ENCODE measurements around the gene BNC2.

Gene BNC2

GRCh38 chr9:16661816-16662215, 208.7 kb downstream of the BNC2 start:
- Histone ChIP-seq H3K4me2 (ENCODE audit: low read length) (no peak overlapping the region), H3K27me3 (ENCODE audit: control insufficient read depth, insufficient read depth, low read length) (no peaks in the 10 kb centered on the region), H3K36me3 (ENCODE audit: insufficient read depth, low read length) (no peaks in the 10 kb centered on the region), H3K4me3 (ENCODE audit: low read length) (no peak overlapping the region), H3K9me3 (replicated peaks; ENCODE audit: low read length) (no peaks in the 10 kb centered on the region), H3K4me1 (ENCODE audit: control insufficient read depth, insufficient read depth, low read length) (no peaks in the 10 kb centered on the region), H3K9ac (ENCODE audit: low read depth, low read length) (no peak overlapping the region)

- no peak overlapping the region for H3K4me2 ChIP-seq (ENCODE audit: low read length)
- H3K36me3 ChIP-seq (ENCODE audit: insufficient read depth, low read length): no peaks in the 10 kb centered on the region
- no peak overlapping the region for H3K9ac ChIP-seq (ENCODE audit: low read depth, low read length)
- no peaks in the 10 kb centered on the region for H3K27me3 ChIP-seq (ENCODE audit: control insufficient read depth, insufficient read depth, low read length)
- H3K4me3 ChIP-seq (ENCODE audit: low read length): no peak overlapping the region
- no peaks in the 10 kb centered on the region for H3K4me1 ChIP-seq (ENCODE audit: control insufficient read depth, insufficient read depth, low read length)
- no peaks in the 10 kb centered on the region for H3K9me3 ChIP-seq (replicated peaks; ENCODE audit: low read length)
These were observed 211.4 kb downstream of the BNC2 start for GRCh38 chr9:16659096-16659495.

- H3K9me3 ChIP-seq (replicated peaks; ENCODE audit: low read length): no peaks in the 10 kb centered on the region
- H3K9ac ChIP-seq (ENCODE audit: low read depth, low read length): no peak overlapping the region
- peaks cover 3% of the 10 kb centered on the region for H3K36me3 ChIP-seq (ENCODE audit: insufficient read depth, low read length)
- no peak overlapping the region for H3K4me3 ChIP-seq (ENCODE audit: low read length)
- H3K4me2 ChIP-seq (ENCODE audit: low read length): no peak overlapping the region
- H3K27me3 ChIP-seq (ENCODE audit: control insufficient read depth, insufficient read depth, low read length): no peaks in the 10 kb centered on the region
- H3K4me1 ChIP-seq (ENCODE audit: control insufficient read depth, insufficient read depth, low read length): no peaks in the 10 kb centered on the region
These were observed 213.9 kb downstream of the BNC2 start for GRCh38 chr9:16656432-16657169.

- Histone ChIP-seq H3K9ac (ENCODE audit: low read depth, low read length) (no peak overlapping the region), H3K4me2 (ENCODE audit: low read length) (no peak overlapping the region), H3K9me3 (replicated peaks; ENCODE audit: low read length) (no peaks in the 10 kb centered on the region), H3K4me1 (ENCODE audit: control insufficient read depth, insufficient read depth, low read length) (no peaks in the 10 kb centered on the region), H3K4me3 (ENCODE audit: low read length) (no peak overlapping the region), H3K27me3 (ENCODE audit: control insufficient read depth, insufficient read depth, low read length) (no peaks in the 10 kb centered on the region), H3K36me3 (ENCODE audit: insufficient read depth, low read length) (peaks cover 3% of the 10 kb centered on the region)
These were observed 215.8 kb downstream of the BNC2 start for GRCh38 chr9:16654596-16655126.

GRCh38 chr9:16653491-16654399, 216.7 kb downstream of the BNC2 start:
- H3K9me3 ChIP-seq (replicated peaks; ENCODE audit: low read length): no peaks in the 10 kb centered on the region
- H3K36me3 ChIP-seq (ENCODE audit: insufficient read depth, low read length): peaks cover 3% of the 10 kb centered on the region
- H3K4me1 ChIP-seq (ENCODE audit: control insufficient read depth, insufficient read depth, low read length): no peaks in the 10 kb centered on the region
- no peaks in the 10 kb centered on the region for H3K27me3 ChIP-seq (ENCODE audit: control insufficient read depth, insufficient read depth, low read length)
- H3K9ac ChIP-seq (ENCODE audit: low read depth, low read length): no peak overlapping the region
- H3K4me3 ChIP-seq (ENCODE audit: low read length): no peak overlapping the region
- H3K4me2 ChIP-seq (ENCODE audit: low read length): no peak overlapping the region

GRCh38 chr9:16652582-16652981, 217.9 kb downstream of the BNC2 start:
- Histone ChIP-seq H3K4me3 (ENCODE audit: low read length) (no peak overlapping the region), H3K9ac (ENCODE audit: low read depth, low read length) (no peak overlapping the region), H3K4me1 (ENCODE audit: control insufficient read depth, insufficient read depth, low read length) (no peaks in the 10 kb centered on the region), H3K27me3 (ENCODE audit: control insufficient read depth, insufficient read depth, low read length) (no peaks in the 10 kb centered on the region), H3K4me2 (ENCODE audit: low read length) (no peak overlapping the region), H3K36me3 (ENCODE audit: insufficient read depth, low read length) (peaks cover 3% of the 10 kb centered on the region), H3K9me3 (replicated peaks; ENCODE audit: low read length) (no peaks in the 10 kb centered on the region)

GRCh38 chr9:16651446-16651964, 219.0 kb downstream of the BNC2 start:
- Histone ChIP-seq H3K27me3 (ENCODE audit: control insufficient read depth, insufficient read depth, low read length) (no peaks in the 10 kb centered on the region), H3K4me1 (ENCODE audit: control insufficient read depth, insufficient read depth, low read length) (no peaks in the 10 kb centered on the region), H3K4me3 (ENCODE audit: low read length) (no peak overlapping the region), H3K4me2 (ENCODE audit: low read length) (no peak overlapping the region), H3K36me3 (ENCODE audit: insufficient read depth, low read length) (peaks cover 3% of the 10 kb centered on the region), H3K9me3 (replicated peaks; ENCODE audit: low read length) (no peaks in the 10 kb centered on the region), H3K9ac (ENCODE audit: low read depth, low read length) (no peak overlapping the region)

- no peaks in the 10 kb centered on the region for H3K36me3 ChIP-seq (ENCODE audit: insufficient read depth, low read length)
- H3K9ac ChIP-seq (ENCODE audit: low read depth, low read length): no peak overlapping the region
- H3K4me3 ChIP-seq (ENCODE audit: low read length): no peak overlapping the region
- no peak overlapping the region for H3K4me2 ChIP-seq (ENCODE audit: low read length)
- H3K9me3 ChIP-seq (replicated peaks; ENCODE audit: low read length): no peaks in the 10 kb centered on the region
- H3K27me3 ChIP-seq (ENCODE audit: control insufficient read depth, insufficient read depth, low read length): no peaks in the 10 kb centered on the region
- H3K4me1 ChIP-seq (ENCODE audit: control insufficient read depth, insufficient read depth, low read length): peaks cover 1% of the 10 kb centered on the region
These were observed 224.5 kb downstream of the BNC2 start for GRCh38 chr9:16645970-16646369.

- H3K4me2 ChIP-seq (ENCODE audit: low read length): no peak overlapping the region
- H3K36me3 ChIP-seq (ENCODE audit: insufficient read depth, low read length): no peaks in the 10 kb centered on the region
- no peaks in the 10 kb centered on the region for H3K27me3 ChIP-seq (ENCODE audit: control insufficient read depth, insufficient read depth, low read length)
- no peak overlapping the region for H3K9ac ChIP-seq (ENCODE audit: low read depth, low read length)
- H3K4me3 ChIP-seq (ENCODE audit: low read length): no peak overlapping the region
- H3K4me1 ChIP-seq (ENCODE audit: control insufficient read depth, insufficient read depth, low read length): peaks cover 4% of the 10 kb centered on the region
- no peaks in the 10 kb centered on the region for H3K9me3 ChIP-seq (replicated peaks; ENCODE audit: low read length)
These were observed 227.9 kb downstream of the BNC2 start for GRCh38 chr9:16642421-16643109.

GRCh38 chr9:16640649-16641048, 229.8 kb downstream of the BNC2 start:
- no peaks in the 10 kb centered on the region for H3K9me3 ChIP-seq (replicated peaks; ENCODE audit: low read length)
- no peaks in the 10 kb centered on the region for H3K27me3 ChIP-seq (ENCODE audit: control insufficient read depth, insufficient read depth, low read length)
- no peak overlapping the region for H3K4me3 ChIP-seq (ENCODE audit: low read length)
- no peak overlapping the region for H3K4me2 ChIP-seq (ENCODE audit: low read length)
- H3K36me3 ChIP-seq (ENCODE audit: insufficient read depth, low read length): no peaks in the 10 kb centered on the region
- H3K4me1 ChIP-seq (ENCODE audit: control insufficient read depth, insufficient read depth, low read length): peaks cover 4% of the 10 kb centered on the region
- H3K9ac ChIP-seq (ENCODE audit: low read depth, low read length): no peak overlapping the region

GRCh38 chr9:16639644-16640043, 230.8 kb downstream of the BNC2 start:
- Histone ChIP-seq H3K4me3 (ENCODE audit: low read length) (no peak overlapping the region), H3K4me2 (ENCODE audit: low read length) (no peak overlapping the region), H3K27me3 (ENCODE audit: control insufficient read depth, insufficient read depth, low read length) (no peaks in the 10 kb centered on the region), H3K9ac (ENCODE audit: low read depth, low read length) (no peak overlapping the region), H3K36me3 (ENCODE audit: insufficient read depth, low read length) (no peaks in the 10 kb centered on the region), H3K9me3 (replicated peaks; ENCODE audit: low read length) (no peaks in the 10 kb centered on the region), H3K4me1 (ENCODE audit: control insufficient read depth, insufficient read depth, low read length) (peaks cover 4% of the 10 kb centered on the region)
